GM18951 (cell line): ENCODE measurements around the gene TBC1D24.
A peak's percentile ranks its signal among the peaks of the same experiment; 100 is the strongest.

Experiments used
- POLR2A ChIP-seq: IDR thresholded peaks from 4 replicates; pipeline ENCODE4 v1.6.1; 2011; ENCODE audit warnings: mild to moderate bottlenecking; ENCODE audit not compliant: insufficient read length, insufficient read depth; ENCODE audit errors: extremely low read depth
- in situ Hi-C: fragments of 300-500 bp; cut with MboI; formaldehyde crosslinking; loops from one replicate; pipeline ENCODE4 v1.12.0; 2022; ENCODE audit warnings: low sequenced_read_pairs, mixed read lengths, inconsistent platforms; ENCODE audit not compliant: unreplicated experiment

Gene TBC1D24

GRCh38 chr16:2468233-2468724, 6.6 kb upstream of the TBC1D24 start:
- in situ Hi-C loops, result no loop called here
- TF ChIP-seq POLR2A, result peak; percentile 35

- TF ChIP-seq POLR2A, result peak; percentile 21
- in situ Hi-C loops, result no loop called here
Measured at GRCh38 chr16:2468725-2469398, 6.1 kb upstream of the TBC1D24 start.

- in situ Hi-C loops, result no loop called here
- no peak for TF ChIP-seq POLR2A
Measured at GRCh38 chr16:2469399-2470233, 5.3 kb upstream of the TBC1D24 start.

GRCh38 chr16:2470234-2470601, 4.7 kb upstream of the TBC1D24 start:
- no peak for TF ChIP-seq POLR2A
- in situ Hi-C loops, result no loop called here

GRCh38 chr16:2470603-2471015, 4.3 kb upstream of the TBC1D24 start:
- in situ Hi-C loops, result no loop called here
- TF ChIP-seq POLR2A, result no peak

- TF ChIP-seq POLR2A, result no peak
- in situ Hi-C loops, result no loop called here
Measured at GRCh38 chr16:2471016-2471652, 3.8 kb upstream of the TBC1D24 start, which contains the start of gene NTN3. Gene NTN3 (plus strand): TSS chr16:2471297. CDS start chr16:2471702, 405 bp downstream.

- no peak for TF ChIP-seq POLR2A
- in situ Hi-C loops, result no loop called here
Measured at GRCh38 chr16:2471653-2472487, 3.1 kb upstream of the TBC1D24 start.

- no peak for TF ChIP-seq POLR2A
- in situ Hi-C loops, result no loop called here
Measured at GRCh38 chr16:2472488-2472864, 2.5 kb upstream of the TBC1D24 start.

GRCh38 chr16:2472885-2473445, 2.0 kb upstream of the TBC1D24 start:
- in situ Hi-C loops, result no loop called here
- TF ChIP-seq POLR2A, result no peak

GRCh38 chr16:2473446-2473926, 1.4 kb upstream of the TBC1D24 start:
- in situ Hi-C loops, result no loop called here
- peak; percentile 21 for TF ChIP-seq POLR2A

- in situ Hi-C loops, result no loop called here
- no peak for TF ChIP-seq POLR2A
Measured at GRCh38 chr16:2473999-2474876, 689 bp upstream of the TBC1D24 start.

GRCh38 chr16:2475413-2476344, 752 bp downstream of the TBC1D24 start:
- in situ Hi-C loops, result no loop called here

More at GRCh38 chr16:2475413-2476344, 752 bp downstream of the TBC1D24 start:
- TF ChIP-seq POLR2A, result no peak
